A549 (cell line): ENCODE measurements around the gene EIF5AL1. TPM values are rescaled to one million over a fixed set of nuclear protein-coding genes. Genes with fewer than 3 reads are reported as not detected.

Experiments used
- ATAC-seq, 2 experiments: fragments of 200-7000 bp in 1 of 2; fragments of >200 bp in 1 of 2; cut with Nextera tagmentation in 1 of 2; cut with Tn5 transposase in 1 of 2; 3 replicates each; pipeline versions ENCODE4 v1.8.0 to v1.9.1; 2018 to 2020; ENCODE audit warnings: mild to moderate bottlenecking in 1 of 2, moderate library complexity in 1 of 2
- CTCF ChIA-PET: fragments of 300-600 bp; sonication (Branson Sonifier 250); formaldehyde crosslinking; extraction: SDS; loops from one replicate; lab custom pipeline; 2021; ENCODE audit warnings: antibody characterized with exemption, inconsistent platforms; lab: Yijun Ruan, JAX
- POLR2A ChIA-PET: fragments of 350-600 bp; formaldehyde crosslinking; extraction: SDS; loops from one replicate; lab custom pipeline; 2021; ENCODE audit warnings: antibody characterized with exemption, inconsistent platforms; lab: Yijun Ruan, JAX
- DNase-seq, 2 experiments: peaks; one replicate each; pipeline versions ENCODE4 v3.0.0 to v3.0.0-alpha.2; 2011 to 2016; ENCODE audit warnings: low read depth in 1 of 2, low spot score in 1 of 2
- FAIRE-seq: peaks from 2 replicates; lab custom pipeline; 2011; peaks lifted over from hg19 to GRCh38; lab: Jason Lieb, UNC
- H3K27ac ChIP-seq, 2 experiments: fragments of >200 bp; sonication (Bioruptor Twin); formaldehyde crosslinking; 3 replicates each; pipeline ENCODE4 v1.5.1; 2016 to 2017
- H3K4me1 ChIP-seq: fragments of >200 bp; sonication (Bioruptor Twin); formaldehyde crosslinking; 3 replicates; pipeline ENCODE4 v1.6.1; 2016
- H3K4me2 ChIP-seq: fragments of >200 bp; sonication (Bioruptor Twin); formaldehyde crosslinking; 3 replicates; pipeline ENCODE4 v1.6.1; 2016
- H3K4me3 ChIP-seq: fragments of >200 bp; sonication (Bioruptor Twin); formaldehyde crosslinking; 3 replicates; pipeline ENCODE4 v1.5.1; 2016
- H3K9me3 ChIP-seq: fragments of >200 bp; sonication (Bioruptor Twin); formaldehyde crosslinking; 3 replicates; pipeline ENCODE4 v1.6.1; 2016
- CBX8 ChIP-seq: fragments of 200-600 bp; sonication (generic); IDR thresholded peaks from 2 replicates; pipeline ENCODE4 v1.6.1; 2016
- EP300 ChIP-seq, 2 experiments: fragments of >200 bp; sonication (Bioruptor Twin); formaldehyde crosslinking; IDR thresholded peaks; 2 replicates in 1 of 2; 3 replicates in 1 of 2; pipeline ENCODE4 v1.6.1; 2016 to 2017
- ESRRA ChIP-seq: fragments of 150-350 bp; IDR thresholded peaks from 2 replicates; pipeline ENCODE4 v1.6.1; 2014; ENCODE audit warnings: mild to moderate bottlenecking, low read length, borderline replicate concordance
- FOSL2 ChIP-seq, 2 experiments: fragments of 450-650 bp in 1 of 2; fragments of >200 bp in 1 of 2; sonication (Bioruptor Twin) in 1 of 2; formaldehyde crosslinking; IDR thresholded peaks; 2 replicates each; pipeline versions ENCODE4 v1.5.0 to v1.6.1; 2016 to 2020; ENCODE audit warnings: mild to moderate bottlenecking in 1 of 2, moderate library complexity in 1 of 2
- FOXS1 ChIP-seq: fragments of 250-450 bp; sonication (Bioruptor Pico); IDR thresholded peaks from 2 replicates; pipeline ENCODE4 v1.5.0; 2020; ENCODE audit warnings: mild to moderate bottlenecking, moderate library complexity
- HOXB13 ChIP-seq: fragments of 250-450 bp; sonication (Bioruptor Pico); IDR thresholded peaks from 2 replicates; pipeline ENCODE4 v1.5.0; 2020; ENCODE audit warnings: low read depth, mild to moderate bottlenecking, moderate library complexity
- MAZ ChIP-seq: fragments of 150-350 bp; IDR thresholded peaks from 2 replicates; pipeline ENCODE4 v1.6.1; 2014; ENCODE audit warnings: antibody characterized with exemption, low read depth, low read length, borderline replicate concordance
- NFE2L2 ChIP-seq: fragments of 150-350 bp; conservative IDR thresholded peaks from 2 replicates; pipeline ENCODE4 v1.6.1; 2014; ENCODE audit warnings: low read length
- POLR2A ChIP-seq: IDR thresholded peaks from 2 replicates; pipeline ENCODE4 v1.6.1; 2012; ENCODE audit warnings: mild to moderate bottlenecking, low read length
- POLR2AphosphoS2 ChIP-seq: conservative IDR thresholded peaks from 2 replicates; pipeline ENCODE4 v1.6.1; 2012; ENCODE audit warnings: low read length, improper control_type of control experiment, inconsistent platforms
- RCOR1 ChIP-seq: fragments of 150-350 bp; IDR thresholded peaks from 2 replicates; pipeline ENCODE4 v1.6.1; 2014; ENCODE audit warnings: antibody characterized with exemption, low read length, low read depth
- RFX5 ChIP-seq: fragments of 450-650 bp; IDR thresholded peaks from 2 replicates; pipeline ENCODE4 v1.7.1; 2014; ENCODE audit warnings: antibody characterized with exemption, mild to moderate bottlenecking, moderate library complexity
- RNF2 ChIP-seq: fragments of 200-600 bp; sonication (generic); IDR thresholded peaks from 2 replicates; pipeline ENCODE4 v1.6.1; 2016; ENCODE audit warnings: low read depth, mild to moderate bottlenecking, antibody characterized with exemption, moderate library complexity, borderline replicate concordance
- SMC3 ChIP-seq: fragments of >200 bp; sonication (Bioruptor Twin); formaldehyde crosslinking; IDR thresholded peaks from 3 replicates; pipeline ENCODE4 v1.6.1; 2018; ENCODE audit warnings: inconsistent platforms
- ZNF302 ChIP-seq: fragments of 250-450 bp; sonication (Bioruptor Pico); IDR thresholded peaks from 2 replicates; pipeline ENCODE4 v1.9.0; 2021; ENCODE audit warnings: inconsistent platforms, mild to moderate bottlenecking, moderate library complexity
- WGBS: methylation state at CpG from one replicate; pipeline ENCODE4 v1.1.6; 2017; ENCODE audit errors: missing lambda C conversion rate; 5-methylcytosine and 5-hydroxymethylcytosine counted together
- polyA plus RNA-seq, 4 experiments: library from polyadenylated mRNA; depleted of rRNA in 3 of 4; stranded (reverse); fragments of >200 nt; fragmentation: RNase III in 1 of 4; extraction: RNeasy Plus Mini Kit Qiagen cat#74134 plus additional on column Dnase treatment in 1 of 4; gene quantifications; 2 replicates in 3 of 4; 3 replicates in 1 of 4; pipeline ENCODE4 v1.2.3, GENCODE V29; 2011 to 2017
- TF ChIP-seq, protein P1 (sequence below): fragments of 150-350 bp; IDR thresholded peaks from 2 replicates; pipeline ENCODE4 v1.6.1; 2014; ENCODE audit warnings: low read depth, mild to moderate bottlenecking, low read length
- TF ChIP-seq, protein P2 (sequence below): IDR thresholded peaks from 2 replicates; pipeline ENCODE4 v1.6.1; 2012
- TF ChIP-seq, protein P3 (sequence below): fragments of 250-450 bp; sonication (Bioruptor Pico); IDR thresholded peaks from 2 replicates; pipeline ENCODE4 v1.5.0; 2021; ENCODE audit warnings: mild to moderate bottlenecking, moderate library complexity, borderline replicate concordance
- TF ChIP-seq, protein P4 (sequence below): fragments of >200 bp; sonication (Bioruptor Twin); formaldehyde crosslinking; IDR thresholded peaks from 2 replicates; pipeline ENCODE4 v1.6.1; 2016
- TF ChIP-seq, protein P5 (sequence below): IDR thresholded peaks from 2 replicates; pipeline ENCODE4 v1.6.1; 2012; ENCODE audit warnings: low read depth, borderline replicate concordance
- TF ChIP-seq, protein P6 (sequence below): fragments of 250-450 bp; sonication (Bioruptor Pico); IDR thresholded peaks from 2 replicates; pipeline ENCODE4 v1.5.0; 2020; ENCODE audit warnings: low read depth, mild to moderate bottlenecking, moderate library complexity
- TF ChIP-seq, protein P7 (sequence below): fragments of >200 bp; sonication (Bioruptor Twin); formaldehyde crosslinking; IDR thresholded peaks from 3 replicates; pipeline ENCODE4 v1.5.1; 2016

EIF5AL1 gene
- polyA plus RNA-seq, 2 of the 4 experiments (the other 2 are of a cell fraction): 1.7 to 5.7 TPM

DNA sequence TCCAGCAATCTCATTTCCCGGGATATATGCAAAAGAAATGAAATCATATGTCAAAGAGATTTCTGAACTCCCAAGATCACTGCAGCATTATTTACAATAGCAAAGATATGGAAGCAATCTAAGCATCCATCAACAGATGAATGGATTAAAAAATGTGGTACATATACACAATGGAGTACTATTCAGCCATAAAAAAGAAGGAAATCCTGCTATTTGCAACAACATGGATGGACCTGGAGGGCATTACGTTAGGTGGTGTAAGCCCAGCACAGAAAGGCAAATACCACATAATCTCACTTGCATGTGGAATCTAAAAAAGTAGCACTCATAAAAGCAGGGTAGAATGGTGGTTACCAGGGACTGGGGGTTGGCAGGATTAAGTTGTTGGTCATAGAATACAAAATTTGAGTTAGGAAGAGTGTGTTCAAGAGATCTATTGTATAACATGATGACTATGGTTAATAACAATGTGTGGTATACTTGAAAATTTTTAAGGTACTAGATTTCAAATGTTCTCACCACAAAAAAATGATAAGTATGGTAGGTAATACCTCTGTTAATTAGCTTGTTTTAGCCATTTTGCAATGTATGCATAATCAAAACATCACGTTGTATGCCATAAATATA, 32.9 kb upstream of the EIF5AL1 start:
- WGBS: 8% methylated on average over 3 of the region's 3 CpGs
- no peak overlapping the region for H3K4me3 ChIP-seq
- TF ChIP-seq NFE2L2 (no peak), MAZ (no peak), POLR2A (no peak), EP300 (IDR thresholded peaks at IDR 0.05) (no peak), ZNF302 (no peak), FOXS1 (CRISPR knock-in tag) (no peak), CBX8 (no peak), RNF2 (no peak), RFX5 (no peak), RCOR1 (no peak), POLR2AphosphoS2 (no peak)
- TF ChIP-seq, protein P1, sequence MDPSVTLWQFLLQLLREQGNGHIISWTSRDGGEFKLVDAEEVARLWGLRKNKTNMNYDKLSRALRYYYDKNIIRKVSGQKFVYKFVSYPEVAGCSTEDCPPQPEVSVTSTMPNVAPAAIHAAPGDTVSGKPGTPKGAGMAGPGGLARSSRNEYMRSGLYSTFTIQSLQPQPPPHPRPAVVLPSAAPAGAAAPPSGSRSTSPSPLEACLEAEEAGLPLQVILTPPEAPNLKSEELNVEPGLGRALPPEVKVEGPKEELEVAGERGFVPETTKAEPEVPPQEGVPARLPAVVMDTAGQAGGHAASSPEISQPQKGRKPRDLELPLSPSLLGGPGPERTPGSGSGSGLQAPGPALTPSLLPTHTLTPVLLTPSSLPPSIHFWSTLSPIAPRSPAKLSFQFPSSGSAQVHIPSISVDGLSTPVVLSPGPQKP: no peak
- TF ChIP-seq, protein P2, sequence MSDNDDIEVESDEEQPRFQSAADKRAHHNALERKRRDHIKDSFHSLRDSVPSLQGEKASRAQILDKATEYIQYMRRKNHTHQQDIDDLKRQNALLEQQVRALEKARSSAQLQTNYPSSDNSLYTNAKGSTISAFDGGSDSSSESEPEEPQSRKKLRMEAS: no peak
- TF ChIP-seq, protein P3, sequence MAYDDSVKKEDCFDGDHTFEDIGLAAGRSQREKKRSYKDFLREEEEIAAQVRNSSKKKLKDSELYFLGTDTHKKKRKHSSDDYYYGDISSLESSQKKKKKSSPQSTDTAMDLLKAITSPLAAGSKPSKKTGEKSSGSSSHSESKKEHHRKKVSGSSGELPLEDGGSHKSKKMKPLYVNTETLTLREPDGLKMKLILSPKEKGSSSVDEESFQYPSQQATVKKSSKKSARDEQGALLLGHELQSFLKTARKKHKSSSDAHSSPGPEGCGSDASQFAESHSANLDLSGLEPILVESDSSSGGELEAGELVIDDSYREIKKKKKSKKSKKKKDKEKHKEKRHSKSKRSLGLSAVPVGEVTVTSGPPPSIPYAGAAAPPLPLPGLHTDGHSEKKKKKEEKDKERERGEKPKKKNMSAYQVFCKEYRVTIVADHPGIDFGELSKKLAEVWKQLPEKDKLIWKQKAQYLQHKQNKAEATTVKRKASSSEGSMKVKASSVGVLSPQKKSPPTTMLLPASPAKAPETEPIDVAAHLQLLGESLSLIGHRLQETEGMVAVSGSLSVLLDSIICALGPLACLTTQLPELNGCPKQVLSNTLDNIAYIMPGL (CRISPR knock-in tag): no peak
- TF ChIP-seq, protein P4, sequence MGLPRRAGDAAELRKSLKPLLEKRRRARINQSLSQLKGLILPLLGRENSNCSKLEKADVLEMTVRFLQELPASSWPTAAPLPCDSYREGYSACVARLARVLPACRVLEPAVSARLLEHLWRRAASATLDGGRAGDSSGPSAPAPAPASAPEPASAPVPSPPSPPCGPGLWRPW: no peak
- TF ChIP-seq, protein P5, sequence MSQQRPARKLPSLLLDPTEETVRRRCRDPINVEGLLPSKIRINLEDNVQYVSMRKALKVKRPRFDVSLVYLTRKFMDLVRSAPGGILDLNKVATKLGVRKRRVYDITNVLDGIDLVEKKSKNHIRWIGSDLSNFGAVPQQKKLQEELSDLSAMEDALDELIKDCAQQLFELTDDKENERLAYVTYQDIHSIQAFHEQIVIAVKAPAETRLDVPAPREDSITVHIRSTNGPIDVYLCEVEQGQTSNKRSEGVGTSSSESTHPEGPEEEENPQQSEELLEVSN: no peak
- TF ChIP-seq, protein P6, sequence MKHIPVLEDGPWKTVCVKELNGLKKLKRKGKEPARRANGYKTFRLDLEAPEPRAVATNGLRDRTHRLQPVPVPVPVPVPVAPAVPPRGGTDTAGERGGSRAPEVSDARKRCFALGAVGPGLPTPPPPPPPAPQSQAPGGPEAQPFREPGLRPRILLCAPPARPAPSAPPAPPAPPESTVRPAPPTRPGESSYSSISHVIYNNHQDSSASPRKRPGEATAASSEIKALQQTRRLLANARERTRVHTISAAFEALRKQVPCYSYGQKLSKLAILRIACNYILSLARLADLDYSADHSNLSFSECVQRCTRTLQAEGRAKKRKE: no peak
- ChIA-PET POLR2A (no interaction called here), CTCF (interaction anchor here (0.7 to 19.9 kb wide), 6 partner anchors 9 to 277 kb away, joined by 3 to 145 read pairs (median 10); no protein-coding TSS in a partner anchor)
- ATAC-seq: no peak
- no peak overlapping the region for H3K27ac ChIP-seq
- H3K9me3 ChIP-seq: 0 out of 3 replicates have a peak, but pooled peaks cover 2% of the 10 kb centered on the region
- no peak overlapping the region for H3K4me2 ChIP-seq
- no peak for FAIRE-seq
- no peak for DNase-seq
- no peaks in the 10 kb centered on the region for H3K4me1 ChIP-seq

DNA sequence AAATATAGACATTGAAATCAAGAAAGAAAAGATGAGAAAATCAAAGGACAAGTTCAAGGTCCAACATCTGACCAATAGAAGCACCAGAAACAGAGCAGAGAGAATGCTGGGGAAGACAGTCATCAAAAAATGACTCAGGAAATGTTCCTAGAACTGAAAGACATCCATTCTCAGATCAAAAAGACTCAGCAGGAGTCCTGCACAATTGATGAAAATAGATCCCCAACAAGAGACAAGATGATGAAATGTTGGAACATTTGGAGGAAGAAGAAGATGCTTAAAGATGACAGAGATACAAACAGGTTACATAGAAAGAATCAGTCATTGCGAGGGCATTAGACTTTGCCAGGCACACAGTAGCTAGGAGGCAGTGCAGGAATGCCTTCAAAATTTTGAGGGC, 30.0 kb upstream of the EIF5AL1 start:
- Histone ChIP-seq H3K27ac (no peak overlapping the region), H3K9me3 (0 out of 3 replicates have a peak, but pooled peaks cover 2% of the 10 kb centered on the region)
- TF ChIP-seq, protein P7, sequence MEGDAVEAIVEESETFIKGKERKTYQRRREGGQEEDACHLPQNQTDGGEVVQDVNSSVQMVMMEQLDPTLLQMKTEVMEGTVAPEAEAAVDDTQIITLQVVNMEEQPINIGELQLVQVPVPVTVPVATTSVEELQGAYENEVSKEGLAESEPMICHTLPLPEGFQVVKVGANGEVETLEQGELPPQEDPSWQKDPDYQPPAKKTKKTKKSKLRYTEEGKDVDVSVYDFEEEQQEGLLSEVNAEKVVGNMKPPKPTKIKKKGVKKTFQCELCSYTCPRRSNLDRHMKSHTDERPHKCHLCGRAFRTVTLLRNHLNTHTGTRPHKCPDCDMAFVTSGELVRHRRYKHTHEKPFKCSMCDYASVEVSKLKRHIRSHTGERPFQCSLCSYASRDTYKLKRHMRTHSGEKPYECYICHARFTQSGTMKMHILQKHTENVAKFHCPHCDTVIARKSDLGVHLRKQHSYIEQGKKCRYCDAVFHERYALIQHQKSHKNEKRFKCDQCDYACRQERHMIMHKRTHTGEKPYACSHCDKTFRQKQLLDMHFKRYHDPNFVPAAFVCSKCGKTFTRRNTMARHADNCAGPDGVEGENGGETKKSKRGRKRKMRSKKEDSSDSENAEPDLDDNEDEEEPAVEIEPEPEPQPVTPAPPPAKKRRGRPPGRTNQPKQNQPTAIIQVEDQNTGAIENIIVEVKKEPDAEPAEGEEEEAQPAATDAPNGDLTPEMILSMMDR: no peak
- TF ChIP-seq FOSL2 (IDR thresholded peaks at IDR 0.05) (no peak), FOSL2 (CRISPR knock-in tag; IDR thresholded peaks at IDR 0.05) (no peak), ESRRA (no peak), HOXB13 (no peak), MAZ (no peak), SMC3 (no peak), POLR2A (no peak)
- TF ChIP-seq, all 56 proteins: peak for 0
- ChIA-PET POLR2A (no interaction called here), CTCF (interaction anchor here (4.7 to 19.9 kb wide), 2 partner anchors 13 to 108 kb away, joined by 32 to 145 read pairs; no protein-coding TSS in a partner anchor)
- WGBS: 90% methylated on average over 1 of the region's 1 CpG
- Histone ChIP-seq H3K4me3 (no peak overlapping the region), H3K4me1 (no peaks in the 10 kb centered on the region), H3K4me2 (no peak overlapping the region)
- DNase-seq (no peak), FAIRE-seq (no peak), ATAC-seq (no peak)
